OCI-LY1 (cell line): ENCODE results near the gene PSAP.

Experiments
- H2AFZ ChIP-seq: fragments of 200-600 bp; sonication (generic), shearing (Covaris generic); 2 replicates; pipeline ENCODE4 v1.6.0; 2014; ENCODE audit warnings: antibody characterized with exemption, mild to moderate bottlenecking, low read length
- H3F3A ChIP-seq: fragments of 200-600 bp; sonication (generic), shearing (Covaris generic); 2 replicates; pipeline ENCODE4 v1.6.0; 2014; ENCODE audit warnings: mild to moderate bottlenecking, antibody characterized with exemption, low read length, moderate library complexity; ENCODE audit not compliant: insufficient read depth
- H3K27ac ChIP-seq: fragments of 200-600 bp; sonication (generic); 2 replicates; pipeline ENCODE4 v1.5.1; 2014; ENCODE audit warnings: low read length, mixed run types, mild to moderate bottlenecking, low read depth; ENCODE audit not compliant: poor library complexity, severe bottlenecking
- H3K27me3 ChIP-seq: fragments of 200-600 bp; sonication (generic); 2 replicates; pipeline ENCODE4 v1.6.0; 2014; ENCODE audit warnings: antibody characterized with exemption, mild to moderate bottlenecking, low read length, moderate library complexity; ENCODE audit not compliant: insufficient read depth
- H3K36me3 ChIP-seq: fragments of 200-600 bp; sonication (generic); 2 replicates; pipeline ENCODE4 v1.6.1; 2014; ENCODE audit warnings: mild to moderate bottlenecking, antibody characterized with exemption, low read length, moderate library complexity, mixed read lengths; ENCODE audit not compliant: insufficient read depth
- H3K4me1 ChIP-seq: fragments of 200-600 bp; sonication (generic); 2 replicates; pipeline ENCODE4 v1.5.1; 2014; ENCODE audit warnings: mild to moderate bottlenecking, low read length, moderate library complexity; ENCODE audit not compliant: insufficient read depth, severe bottlenecking
- H3K4me2 ChIP-seq: fragments of 200-600 bp; sonication (generic), shearing (Covaris generic); 2 replicates; pipeline ENCODE4 v1.6.1; 2014; ENCODE audit warnings: low read length
- H3K4me3 ChIP-seq: fragments of 200-600 bp; sonication (generic); 2 replicates; pipeline ENCODE4 v1.5.1; 2014; ENCODE audit warnings: low read length, low read depth, mild to moderate bottlenecking, mixed read lengths; ENCODE audit not compliant: poor library complexity, severe bottlenecking
- H3K79me2 ChIP-seq: fragments of 200-600 bp; shearing (Covaris generic); 2 replicates; pipeline ENCODE4 v1.6.1; 2016; ENCODE audit warnings: mixed run types, low read length, mixed read lengths; ENCODE audit not compliant: insufficient read depth
- H3K9ac ChIP-seq: fragments of 200-600 bp; sonication (generic), shearing (Covaris generic); 2 replicates; pipeline ENCODE4 v1.6.1; 2014; ENCODE audit warnings: mild to moderate bottlenecking, low read length, mixed read lengths
- H3K9me2 ChIP-seq: fragments of 200-600 bp; sonication (generic), shearing (Covaris generic); 2 replicates; pipeline ENCODE4 v1.6.1; 2014; ENCODE audit warnings: low read depth, mild to moderate bottlenecking, low read length, mixed read lengths
- H3K9me3 ChIP-seq: fragments of 200-600 bp; shearing (Covaris generic); 2 replicates; pipeline ENCODE4 v1.6.1; 2014; ENCODE audit warnings: low read length, mixed read lengths
- H4K20me1 ChIP-seq: fragments of 200-600 bp; sonication (generic), shearing (Covaris generic); 2 replicates; pipeline ENCODE4 v1.6.0; 2016; ENCODE audit warnings: mild to moderate bottlenecking, low read length; ENCODE audit not compliant: insufficient read depth
- CTCF ChIP-seq: fragments of 200-600 bp; sonication (generic), shearing (Covaris generic); IDR thresholded peaks from 2 replicates; pipeline ENCODE4 v1.5.1; 2017; ENCODE audit warnings: mild to moderate bottlenecking, antibody characterized with exemption, low read length, moderate library complexity, mixed read lengths
- EZH2 ChIP-seq: fragments of 200-600 bp; sonication (generic), shearing (Covaris generic); IDR thresholded peaks from 2 replicates; pipeline ENCODE4 v1.8.0; 2017; ENCODE audit warnings: borderline replicate concordance, mixed run types, mild to moderate bottlenecking, antibody characterized with exemption, low read length, moderate library complexity, mixed read lengths

Gene PSAP

GRCh38 chr10:71840958-71841335, 10.1 kb downstream of the PSAP start:
- H3K4me2 ChIP-seq: no peak overlapping the region
- H3K4me3 ChIP-seq: no peak overlapping the region
- H3K27me3 ChIP-seq: no peaks in the 10 kb centered on the region
- H3K27ac ChIP-seq: no peak overlapping the region
- H4K20me1 ChIP-seq: no peaks in the 10 kb centered on the region
- no peak overlapping the region for H3K9ac ChIP-seq
- H3K79me2 ChIP-seq: peaks cover 56% of the 10 kb centered on the region
- H3K36me3 ChIP-seq: peaks cover 5% of the 10 kb centered on the region; the same call in 1 of the 2 replicates
- H3K4me1 ChIP-seq: peaks cover 71% of the 10 kb centered on the region
- H3K9me3 ChIP-seq: no peaks in the 10 kb centered on the region
- no peaks in the 10 kb centered on the region for H3K9me2 ChIP-seq
- H2AFZ ChIP-seq: no peak overlapping the region
- no peak for TF ChIP-seq EZH2
- TF ChIP-seq CTCF: no peak
- H3F3A ChIP-seq: no peaks in the 10 kb centered on the region

GRCh38 chr10:71840177-71840957, 10.7 kb downstream of the PSAP start:
- Histone ChIP-seq H3K4me3 (no peak overlapping the region), H3K36me3 (0 out of 2 replicates have a peak, but pooled peaks cover 2% of the 10 kb centered on the region), H3K9me3 (no peaks in the 10 kb centered on the region), H3F3A (no peaks in the 10 kb centered on the region), H3K4me2 (no peak overlapping the region), H3K79me2 (peaks cover 55% of the 10 kb centered on the region), H3K9ac (no peak overlapping the region), H3K27me3 (no peaks in the 10 kb centered on the region), H3K9me2 (no peaks in the 10 kb centered on the region), H3K27ac (no peak overlapping the region), H4K20me1 (no peaks in the 10 kb centered on the region), H3K4me1 (peaks cover 73% of the 10 kb centered on the region), H2AFZ (no peak overlapping the region)
- no peak for TF ChIP-seq EZH2
- no peak for TF ChIP-seq CTCF

GRCh38 chr10:71838264-71839211, 12.5 kb downstream of the PSAP start:
- Histone ChIP-seq H2AFZ (no peak overlapping the region), H3F3A (no peaks in the 10 kb centered on the region), H3K9me3 (no peaks in the 10 kb centered on the region), H3K36me3 (peaks cover 11% of the 10 kb centered on the region; the same call in 1 of the 2 replicates), H4K20me1 (no peaks in the 10 kb centered on the region), H3K4me2 (peak overlapping the region; percentile 65; the same call in 1 of the 2 replicates), H3K4me1 (peaks cover 78% of the 10 kb centered on the region), H3K27me3 (no peaks in the 10 kb centered on the region), H3K79me2 (peaks cover 51% of the 10 kb centered on the region), H3K9me2 (no peaks in the 10 kb centered on the region), H3K9ac (no peak overlapping the region), H3K4me3 (no peak overlapping the region), H3K27ac (peak overlapping the region; percentile 90)
- TF ChIP-seq CTCF (no peak), EZH2 (no peak)
